Heart left ventricle (tissue), 13 donors: ENCODE measurements around the gene FAM217B.

Source experiments
- POLR2A ChIP-seq, 2 donors: fragments of 450-650 bp; IDR thresholded peaks; one replicate each; pipeline ENCODE4 v1.6.1; 2017; ENCODE audit warnings: antibody characterized with exemption in 2 of 2, mild to moderate bottlenecking in 2 of 2, moderate library complexity in 2 of 2
- TF ChIP-seq, protein P1 (sequence below), 12 donors: fragments of 200-600 bp; sonication (generic) in 4 of 12; IDR thresholded peaks; one replicate each; pipeline versions ENCODE4 v1.5.0 to v1.8.0; 2018 to 2022; ENCODE audit warnings: antibody characterized with exemption in 12 of 12, mild to moderate bottlenecking in 5 of 12
- donor health status: ischemic (EF 13 %, LVEDD 7.1; RV severe dilation, severe dysfunction).
- donor health status: DM: no; HTN: yes; CAD: no.
- donor health status: DM: no; HTN: no; CAD: no.
- donor health status: ischemic (EF 25% LVEDD 6.9; RV normal size, moderate dysfunction).
- donor health status: ischemic (EF 25% LVEDD 5.7; RV mildly dilated, moderate dysfunction).
- donor health status: ischemic (EF 35%, LVEDD 5.7; RV mildly dilated, moderate dysfunction).
- donor health status: nonischemic (EF 11% LVEDD 7.7; RV severe dilation, severe dysfunction).
- donor health status: DM: yes; HTN: yes; CAD: no.
- donor health status: PGD.
- donor health status: ischemic (EF 29% LVEDD 5.4; RV normal size, mild dysfunction).
- donor health status: nonischemic (EF 23%, LVEDD 6.1; RV moderate dilation, normal function).

DNA sequence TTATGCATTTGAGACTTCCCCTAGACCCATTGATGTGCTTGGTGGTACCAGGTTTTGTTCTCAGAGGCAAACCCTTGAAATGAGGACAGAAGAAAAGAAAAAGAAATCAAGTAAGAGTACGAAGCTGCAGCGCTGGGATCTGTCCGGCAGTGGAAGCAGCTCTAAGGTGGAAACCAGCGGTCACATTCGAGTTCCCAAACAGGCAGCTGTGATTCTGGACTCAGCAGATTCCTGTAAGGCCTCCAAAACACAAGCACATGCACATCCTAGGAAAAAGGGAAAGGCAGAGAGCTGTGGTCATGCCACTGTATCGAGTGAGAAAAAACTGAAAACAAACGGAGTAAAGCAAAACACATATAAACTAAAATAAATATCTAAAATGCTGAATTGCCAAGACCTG, 4.5 kb downstream of the FAM217B start:
- TF ChIP-seq, protein P1, sequence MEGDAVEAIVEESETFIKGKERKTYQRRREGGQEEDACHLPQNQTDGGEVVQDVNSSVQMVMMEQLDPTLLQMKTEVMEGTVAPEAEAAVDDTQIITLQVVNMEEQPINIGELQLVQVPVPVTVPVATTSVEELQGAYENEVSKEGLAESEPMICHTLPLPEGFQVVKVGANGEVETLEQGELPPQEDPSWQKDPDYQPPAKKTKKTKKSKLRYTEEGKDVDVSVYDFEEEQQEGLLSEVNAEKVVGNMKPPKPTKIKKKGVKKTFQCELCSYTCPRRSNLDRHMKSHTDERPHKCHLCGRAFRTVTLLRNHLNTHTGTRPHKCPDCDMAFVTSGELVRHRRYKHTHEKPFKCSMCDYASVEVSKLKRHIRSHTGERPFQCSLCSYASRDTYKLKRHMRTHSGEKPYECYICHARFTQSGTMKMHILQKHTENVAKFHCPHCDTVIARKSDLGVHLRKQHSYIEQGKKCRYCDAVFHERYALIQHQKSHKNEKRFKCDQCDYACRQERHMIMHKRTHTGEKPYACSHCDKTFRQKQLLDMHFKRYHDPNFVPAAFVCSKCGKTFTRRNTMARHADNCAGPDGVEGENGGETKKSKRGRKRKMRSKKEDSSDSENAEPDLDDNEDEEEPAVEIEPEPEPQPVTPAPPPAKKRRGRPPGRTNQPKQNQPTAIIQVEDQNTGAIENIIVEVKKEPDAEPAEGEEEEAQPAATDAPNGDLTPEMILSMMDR (IDR thresholded peaks at IDR 0.05): no peak
- no peak for TF ChIP-seq POLR2A (IDR thresholded peaks at IDR 0.05)
